IMR-90 (cell line): ENCODE measurements around the gene NEK6. TPM values are rescaled to one million over a fixed set of nuclear protein-coding genes. Genes with fewer than 3 reads are reported as not detected.

Experiments
- ATAC-seq: fragments of 200-7000 bp; cut with Tn5 transposase; 2 replicates; pipeline ENCODE4 v1.9.1; 2020; ENCODE audit warnings: low read depth, mild to moderate bottlenecking, moderate library complexity
- BruUV-seq: library from RNA; stranded (reverse); fragments of 400-500 nt; replicated peaks from 2 replicates; lab custom pipeline; 2021; lab: Mats Ljungman, UMichigan
- CTCF ChIA-PET: fragments of 300-600 bp; formaldehyde crosslinking; extraction: SDS; loops from one replicate; lab custom pipeline; 2021; ENCODE audit warnings: antibody characterized with exemption; lab: Yijun Ruan, JAX
- POLR2A ChIA-PET: fragments of 300-600 bp; sonication (Branson Sonifier 250); formaldehyde crosslinking; loops from one replicate; lab custom pipeline; 2022; ENCODE audit warnings: antibody characterized with exemption; ENCODE audit not compliant: unreplicated experiment; lab: Charles Lee
- DNase-seq: peaks from one replicate; pipeline ENCODE4 v3.0.0; 2013
- H2AFZ ChIP-seq: replicated peaks from 2 replicates; pipeline ENCODE3; 2013; ENCODE audit warnings: low read length, mild to moderate bottlenecking; ENCODE audit not compliant: poor library complexity
- H2AK5ac ChIP-seq: 2 replicates; pipeline ENCODE4 v1.6.1; 2013; ENCODE audit warnings: low read depth, low read length, inconsistent platforms
- H2AK9ac ChIP-seq: replicated peaks from 2 replicates; pipeline ENCODE3; 2013; ENCODE audit warnings: mild to moderate bottlenecking, low read depth, low read length, moderate library complexity; ENCODE audit not compliant: poor library complexity
- H2BK120ac ChIP-seq: 2 replicates; pipeline ENCODE4 v1.6.1; 2013; ENCODE audit warnings: low read depth, low read length, inconsistent platforms
- H2BK15ac ChIP-seq: 3 replicates; pipeline ENCODE4 v1.6.1; 2013; ENCODE audit warnings: low read depth, low read length, inconsistent platforms
- H2BK20ac ChIP-seq: 2 replicates; pipeline ENCODE4 v1.6.1; 2013; ENCODE audit warnings: low read depth, mild to moderate bottlenecking, inconsistent platforms, low read length, moderate library complexity
- H2BK5ac ChIP-seq: 2 replicates; pipeline ENCODE4 v1.6.1; 2013; ENCODE audit warnings: mild to moderate bottlenecking, low read depth, low read length, inconsistent platforms; ENCODE audit not compliant: poor library complexity, severe bottlenecking
- H3K14ac ChIP-seq: replicated peaks from 2 replicates; pipeline ENCODE4 v1.6.1; 2013; ENCODE audit warnings: low read depth, low read length, inconsistent platforms
- H3K18ac ChIP-seq: 2 replicates; pipeline ENCODE4 v1.6.1; 2013; ENCODE audit warnings: low read depth, low read length, control low read depth
- H3K23ac ChIP-seq: 2 replicates; pipeline ENCODE4 v1.6.1; 2013; ENCODE audit warnings: low read depth, low read length, inconsistent platforms
- H3K27ac ChIP-seq: 2 replicates; pipeline ENCODE4 v1.5.1; 2013; ENCODE audit warnings: mild to moderate bottlenecking, control low read depth, low read length; ENCODE audit not compliant: insufficient read depth
- H3K27me3 ChIP-seq: 2 replicates; pipeline ENCODE4 v1.6.1; 2013; ENCODE audit warnings: low read length; ENCODE audit not compliant: control insufficient read depth, insufficient read depth
- H3K36me3 ChIP-seq: 2 replicates; pipeline ENCODE4 v1.6.1; 2013; ENCODE audit warnings: low read length, mixed read lengths; ENCODE audit not compliant: control insufficient read depth, insufficient read depth
- H3K4ac ChIP-seq: 2 replicates; pipeline ENCODE4 v1.6.1; 2013; ENCODE audit warnings: low read depth, low read length, inconsistent platforms
- H3K4me1 ChIP-seq: 2 replicates; pipeline ENCODE4 v1.6.1; 2013; ENCODE audit warnings: low read length, mixed read lengths; ENCODE audit not compliant: control insufficient read depth, insufficient read depth
- H3K4me2 ChIP-seq: 2 replicates; pipeline ENCODE4 v1.6.1; 2013; ENCODE audit warnings: low read depth, mild to moderate bottlenecking, control low read depth, low read length, moderate library complexity
- H3K4me3 ChIP-seq: 2 replicates; pipeline ENCODE4 v1.5.1; 2013; ENCODE audit warnings: low read depth, mild to moderate bottlenecking, control low read depth, low read length, moderate library complexity; ENCODE audit not compliant: insufficient read depth
- H3K56ac ChIP-seq: 2 replicates; pipeline ENCODE4 v1.6.1; 2013; ENCODE audit warnings: low read length, inconsistent platforms; ENCODE audit not compliant: insufficient read depth; ENCODE audit errors: extremely low read depth
- H3K79me1 ChIP-seq, 2 experiments: 2 replicates each; pipeline ENCODE4 v1.6.1; 2013; ENCODE audit warnings: low read length in 2 of 2, inconsistent platforms in 1 of 2, low read depth in 1 of 2
- H3K9ac ChIP-seq: 2 replicates; pipeline ENCODE4 v1.6.1; 2013; ENCODE audit warnings: low read depth, low read length, control low read depth
- H3K9me1 ChIP-seq: 2 replicates; pipeline ENCODE4 v1.6.1; 2013; ENCODE audit warnings: low read length, inconsistent platforms; ENCODE audit not compliant: insufficient read depth
- H3K9me3 ChIP-seq: 2 replicates; pipeline ENCODE4 v1.6.1; 2013; ENCODE audit warnings: low read length; ENCODE audit not compliant: control insufficient read depth, insufficient read depth
- H4K20me1 ChIP-seq: 2 replicates; pipeline ENCODE4 v1.6.1; 2013; ENCODE audit warnings: low read length, inconsistent platforms; ENCODE audit not compliant: insufficient read depth
- H4K5ac ChIP-seq: 2 replicates; pipeline ENCODE4 v1.6.1; 2013; ENCODE audit warnings: mild to moderate bottlenecking, low read depth, low read length, control low read depth
- H4K8ac ChIP-seq, 2 experiments: 2 replicates each; pipeline ENCODE4 v1.6.1; 2013; ENCODE audit warnings: low read depth in 2 of 2, low read length in 2 of 2, control low read depth in 1 of 2, inconsistent platforms in 1 of 2
- H4K91ac ChIP-seq: 2 replicates; pipeline ENCODE4 v1.6.1; 2013; ENCODE audit warnings: low read depth, low read length, inconsistent platforms; ENCODE audit not compliant: insufficient read depth
- BHLHE40 ChIP-seq: fragments of 150-350 bp; IDR thresholded peaks from 2 replicates; pipeline ENCODE4 v1.6.1; 2016; ENCODE audit warnings: mild to moderate bottlenecking, low read depth, low read length
- CEBPB ChIP-seq: IDR thresholded peaks from 2 replicates; pipeline ENCODE4 v1.6.1; 2012; ENCODE audit warnings: low read depth, low read length, improper control_type of control experiment
- CTCF ChIP-seq: conservative IDR thresholded peaks from 2 replicates; pipeline ENCODE4 v1.5.1; 2012; ENCODE audit warnings: mild to moderate bottlenecking, low read depth, low read length, improper control_type of control experiment
- ELK1 ChIP-seq: fragments of 150-350 bp; IDR thresholded peaks from 2 replicates; pipeline ENCODE4 v1.6.1; 2016; ENCODE audit warnings: low read depth, mild to moderate bottlenecking, low read length, moderate library complexity, borderline replicate concordance
- FOS ChIP-seq: fragments of 150-350 bp; IDR thresholded peaks from 2 replicates; pipeline ENCODE4 v1.6.1; 2016; ENCODE audit warnings: low read depth, low read length
- MAFK ChIP-seq: IDR thresholded peaks from 2 replicates; pipeline ENCODE4 v1.6.1; 2012; ENCODE audit warnings: low read depth, low read length, improper control_type of control experiment
- MAZ ChIP-seq: IDR thresholded peaks from 2 replicates; pipeline ENCODE4 v1.6.1; 2012; ENCODE audit warnings: low read depth, mild to moderate bottlenecking, low read length, improper control_type of control experiment, moderate library complexity, borderline replicate concordance
- MXI1 ChIP-seq: IDR thresholded peaks from 2 replicates; pipeline ENCODE4 v1.6.1; 2012; ENCODE audit warnings: low read depth, mild to moderate bottlenecking, low read length, moderate library complexity, borderline replicate concordance
- NFE2L2 ChIP-seq: fragments of 150-350 bp; IDR thresholded peaks from 2 replicates; pipeline ENCODE4 v1.6.1; 2016; ENCODE audit warnings: low read depth, mild to moderate bottlenecking, low read length
- POLR2A ChIP-seq: IDR thresholded peaks from 2 replicates; pipeline ENCODE4 v1.6.1; 2012; ENCODE audit warnings: mild to moderate bottlenecking, low read depth, low read length
- RCOR1 ChIP-seq: IDR thresholded peaks from 2 replicates; pipeline ENCODE4 v1.6.1; 2012; ENCODE audit warnings: mild to moderate bottlenecking, low read length, improper control_type of control experiment; ENCODE audit not compliant: insufficient replicate concordance
- RFX5 ChIP-seq: IDR thresholded peaks from 2 replicates; pipeline ENCODE4 v1.8.0; 2012; ENCODE audit warnings: low read depth, mild to moderate bottlenecking, low read length, moderate library complexity
- SMC3 ChIP-seq: fragments of 150-350 bp; IDR thresholded peaks from 2 replicates; pipeline ENCODE4 v1.6.1; 2016; ENCODE audit warnings: low read depth, mild to moderate bottlenecking, antibody characterized with exemption, low read length, moderate library complexity
- USF2 ChIP-seq: fragments of 150-350 bp; IDR thresholded peaks from 2 replicates; pipeline ENCODE4 v1.6.1; 2017; ENCODE audit warnings: mild to moderate bottlenecking, antibody characterized with exemption, low read length, low read depth
- WGBS, 2 experiments: methylation state at CpG; one replicate each; pipeline versions ENCODE4 v1.1.5 to v1.1.7; 2013; ENCODE audit warnings: missing lambda C conversion rate in 2 of 2; ENCODE audit not compliant: insufficient read length in 1 of 2; ENCODE audit errors: extremely low coverage in 2 of 2; 5-methylcytosine and 5-hydroxymethylcytosine counted together
- dilution Hi-C: fragments of 300-500 bp; cut with HindIII; formaldehyde crosslinking; loops from one replicate; pipeline ENCODE4 v1.14.3; 2018; ENCODE audit warnings: low sequenced_read_pairs; ENCODE audit not compliant: unreplicated experiment
- in situ Hi-C: fragments of 300-500 bp; cut with MboI; formaldehyde crosslinking; loops from 3 replicates; pipeline ENCODE4 v1.14.3; 2019; ENCODE audit warnings: low sequenced_read_pairs, inconsistent platforms, mixed read lengths
- intact Hi-C: fragments of 100-400 bp; cut with micrococcal nuclease; formaldehyde crosslinking; loops from 2 replicates; pipeline ENCODE4 v1.10.0; 2022
- polyA plus RNA-seq, 3 experiments: library from polyadenylated mRNA; depleted of rRNA; stranded (reverse); fragments of >200 nt; gene quantifications; 2 replicates each; pipeline ENCODE4 v1.2.3, GENCODE V29; 2012; ENCODE audit warnings: low replicate concordance in 1 of 3
- total RNA-seq: library from RNA; depleted of rRNA; stranded (reverse); fragments of >200 nt; gene quantifications from 2 replicates; pipeline ENCODE4 v1.2.3, GENCODE V29; 2012

NEK6 gene
- total and polyA plus RNA-seq, 2 of the 4 experiments (the other 2 are of a cell fraction): 79.9 to 112 TPM

GRCh38 chr9:124342776-124343485, 85.2 kb downstream of the NEK6 start:
- DNase-seq (peak; percentile 94), ATAC-seq (peak; percentile 87)
- no TSS peak for BruUV-seq
- peak overlapping the region; percentile 93 for H2AK5ac ChIP-seq
- H3K9ac ChIP-seq: peak overlapping the region; percentile 50
- peak overlapping the region; percentile 97 for H3K4ac ChIP-seq
- H4K91ac ChIP-seq: peak overlapping the region; percentile 95
- H2BK5ac ChIP-seq: peak overlapping the region; percentile 93
- 0 out of 2 replicates have a peak, but pooled peaks cover 4% of the 10 kb centered on the region for H3K9me1 ChIP-seq
- H4K5ac ChIP-seq: peak overlapping the region; percentile 50
- H3K4me1 ChIP-seq: peaks cover 20% of the 10 kb centered on the region
- peak overlapping the region; percentile 49 for H3K18ac ChIP-seq
- H2AFZ ChIP-seq: peak overlapping the region; percentile 75
- peak overlapping the region; percentile 17 for H3K4me2 ChIP-seq
- peak overlapping the region; percentile 52 for H2BK20ac ChIP-seq
- no peak overlapping the region for H3K4me3 ChIP-seq
- H2BK15ac ChIP-seq: peak overlapping the region; percentile 17; the same call in 2 of the 3 replicates
- H4K8ac ChIP-seq: peak overlapping the region; percentile 61 to 84
- H3K79me1 ChIP-seq: peaks cover 25 to 82% of the 10 kb centered on the region in 2 experiments; a peak in 3 of 4 replicates
- intact Hi-C loops (loop anchor here (2.0 kb wide), 2 partner anchors 84 to 216 kb away; no protein-coding TSS in a partner anchor), in situ Hi-C loops (no loop called here), dilution Hi-C loops (no loop called here)
- POLR2A ChIA-PET: no interaction called here
- H3K9me3 ChIP-seq: no peaks in the 10 kb centered on the region
- H3K14ac ChIP-seq: peak overlapping the region; percentile 87
- CTCF ChIA-PET: no interaction called here
- peak overlapping the region; percentile 86 for H2BK120ac ChIP-seq
- H3K27ac ChIP-seq: peak overlapping the region; percentile 91
- peak overlapping the region; percentile 83 for H3K23ac ChIP-seq
- peaks cover 11% of the 10 kb centered on the region for H4K20me1 ChIP-seq
- WGBS, 2 experiments: 0% methylated on average over 8 of the region's 26 CpGs; no CpG with 5 or more reads in 1 of the 2 experiments
- H3K36me3 ChIP-seq: peaks cover 78% of the 10 kb centered on the region
- H3K27me3 ChIP-seq: no peaks in the 10 kb centered on the region
- H2AK9ac ChIP-seq: peak overlapping the region; percentile 93
- H3K56ac ChIP-seq: peak overlapping the region; percentile 83
- TF ChIP-seq RCOR1 (peak; percentile 40), CEBPB (no peak), MXI1 (0 out of 2 replicates have a peak, but pooled peaks have one; percentile 23), RFX5 (no peak), FOS (peak; percentile 84; the same call in 1 of the 2 replicates), BHLHE40 (no peak), ELK1 (no peak), POLR2A (peak; percentile 37; the same call in 1 of the 2 replicates), SMC3 (peak; percentile 5; the same call in 1 of the 2 replicates), MAZ (peak; percentile 94; the same call in 1 of the 2 replicates), MAFK (no peak), CTCF (no peak), USF2 (no peak), NFE2L2 (no peak)
